ENCODE measurements around the gene DYNLL2.

- TF ChIP-seq EZH2 (IDR thresholded peaks at IDR 0.05) (no peak), CTCF (IDR thresholded peaks at IDR 0.05) (no peak)
Observed at GRCh38 chr17:58100506-58100905, 17.3 kb downstream of the DYNLL2 start.
